ENCODE measurements around the gene NAB2. TPM values are rescaled to one million over a fixed set of nuclear protein-coding genes. Genes with fewer than 3 reads are reported as not detected.
"Not testable (repeated sequence)": the region's sequence is repeated elsewhere in the genome, so short reads cannot be mapped to it uniquely, and the experiment has no call there.

NAB2 gene
- total and polyA plus RNA-seq, 5 donors = 12.8 to 22.7 (median 13.8) TPM

DNA sequence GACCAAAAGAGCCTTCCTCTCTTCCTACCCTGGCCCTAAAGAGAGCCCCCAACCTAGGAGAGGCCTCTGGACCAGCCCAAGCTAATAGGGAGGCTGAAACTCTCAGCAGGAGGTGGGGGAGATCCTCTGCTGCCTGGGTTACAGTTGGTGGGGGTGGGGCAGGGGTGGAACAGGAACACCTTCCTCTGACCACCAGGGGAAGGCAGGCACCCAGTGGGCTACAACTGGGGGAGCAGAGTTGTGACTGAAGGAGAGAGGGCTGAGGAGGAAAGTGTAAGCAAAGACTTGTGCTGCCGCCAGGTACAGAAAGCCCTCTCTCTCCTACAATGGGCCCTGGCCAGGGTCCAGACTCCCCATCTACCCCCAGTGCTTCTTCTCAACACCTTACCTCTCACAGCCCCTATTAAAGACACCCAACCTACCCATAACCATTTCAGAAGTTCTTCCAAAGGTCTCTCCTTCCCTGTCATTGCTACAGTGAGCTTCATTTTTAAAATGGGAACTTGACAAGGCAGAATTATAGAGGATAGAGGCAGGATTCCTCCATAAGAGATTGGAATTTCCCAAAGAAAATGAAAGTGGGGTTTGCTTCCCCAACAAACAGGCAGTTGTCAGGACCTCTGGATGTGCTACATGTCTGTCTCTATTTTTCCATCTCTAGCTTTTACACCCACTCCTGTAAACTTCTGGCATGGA is 40.3 kb upstream of the NAB2 start:
- 79% methylated on average over 1 of the region's 1 CpG for WGBS
- ATAC-seq (no peak), DNase-seq (no peak)

DNA sequence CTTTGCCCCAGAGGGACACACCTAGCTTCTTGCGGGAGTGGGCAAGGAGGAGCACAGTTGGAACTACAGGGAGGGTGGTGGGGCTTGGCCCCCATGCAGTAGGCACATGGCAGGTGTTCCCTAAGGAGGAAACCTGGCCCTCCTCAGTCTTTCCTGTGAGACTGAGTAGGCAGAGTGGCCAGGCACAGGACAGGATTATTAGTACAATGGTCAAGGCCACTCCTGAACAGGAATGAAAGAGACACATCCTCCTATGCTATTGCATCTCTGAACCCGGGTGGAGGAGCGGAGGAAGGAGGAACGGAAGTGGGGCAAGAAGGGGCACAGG is 39.8 kb upstream of the NAB2 start:
- no peaks in the 10 kb centered on the region for H3K4me1 ChIP-seq (ENCODE audit: control insufficient read depth, insufficient read depth, low read length)
- intact Hi-C loops (cut with DNase I) = no loop called here
- DNase-seq = no peak
- H3K4me3 ChIP-seq (ENCODE audit: low read length) = no peak overlapping the region
- ATAC-seq = no peak
- no peaks in the 10 kb centered on the region for H3K9me3 ChIP-seq (ENCODE audit: control insufficient read depth, low read length)
- no peaks in the 10 kb centered on the region for H3K27me3 ChIP-seq (ENCODE audit: control insufficient read depth, insufficient read depth)
- 78% methylated on average over 4 of the region's 4 CpGs for WGBS
- no peak overlapping the region for H3K27ac ChIP-seq (ENCODE audit: low read length)

More for the DNA sequence above, 40.3 kb upstream of the NAB2 start:
- H3K27ac ChIP-seq (ENCODE audit: low read length) = no peak overlapping the region
- no peaks in the 10 kb centered on the region for H3K27me3 ChIP-seq (ENCODE audit: control insufficient read depth, insufficient read depth)
- H3K4me3 ChIP-seq (ENCODE audit: low read length) = no peak overlapping the region
- intact Hi-C loops (cut with DNase I) = no loop called here
- H3K4me1 ChIP-seq (ENCODE audit: control insufficient read depth, insufficient read depth, low read length) = no peaks in the 10 kb centered on the region
- no peaks in the 10 kb centered on the region for H3K9me3 ChIP-seq (ENCODE audit: control insufficient read depth, low read length)

DNA sequence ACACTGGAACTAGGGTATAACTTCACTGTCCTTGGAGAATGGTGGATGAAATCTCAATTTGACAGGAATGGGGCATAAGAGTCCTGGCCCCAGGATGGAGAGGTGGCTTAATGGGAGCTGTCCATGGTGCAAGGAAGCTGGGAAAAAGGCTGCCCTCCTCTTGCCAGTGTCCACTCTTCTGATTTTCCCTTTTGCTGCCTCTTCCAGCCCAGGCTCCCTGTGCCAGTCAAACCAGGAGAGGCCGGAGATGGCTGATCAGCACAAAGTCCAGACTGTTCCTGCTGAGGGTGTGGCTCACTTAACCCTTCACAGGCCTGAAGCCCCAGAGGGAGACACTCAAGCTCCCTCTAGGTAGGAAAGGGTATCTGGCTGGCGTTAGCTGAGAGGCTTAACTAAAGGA is 39.0 kb upstream of the NAB2 start, which contains the start of gene MYO1A:
Gene MYO1A, minus strand, starts transcription at position 240 of the 400 bp plus-strand sequence. CDS start 1,806 bp downstream, outside the sequence.
- no peak for ATAC-seq
- Histone ChIP-seq H3K27me3 (ENCODE audit: control insufficient read depth, insufficient read depth) (no peaks in the 10 kb centered on the region), H3K4me3 (ENCODE audit: low read length) (no peak within 1 kb of the TSS), H3K27ac (ENCODE audit: low read length) (no peak within 1 kb of the TSS), H3K9me3 (ENCODE audit: control insufficient read depth, low read length) (no peaks in the 10 kb centered on the region), H3K4me1 (ENCODE audit: control insufficient read depth, insufficient read depth, low read length) (no peaks in the 10 kb centered on the region)
- no peak for DNase-seq
- 31% methylated on average over 2 of the region's 2 CpGs for WGBS
- intact Hi-C loops (cut with DNase I) = no loop called here

DNA sequence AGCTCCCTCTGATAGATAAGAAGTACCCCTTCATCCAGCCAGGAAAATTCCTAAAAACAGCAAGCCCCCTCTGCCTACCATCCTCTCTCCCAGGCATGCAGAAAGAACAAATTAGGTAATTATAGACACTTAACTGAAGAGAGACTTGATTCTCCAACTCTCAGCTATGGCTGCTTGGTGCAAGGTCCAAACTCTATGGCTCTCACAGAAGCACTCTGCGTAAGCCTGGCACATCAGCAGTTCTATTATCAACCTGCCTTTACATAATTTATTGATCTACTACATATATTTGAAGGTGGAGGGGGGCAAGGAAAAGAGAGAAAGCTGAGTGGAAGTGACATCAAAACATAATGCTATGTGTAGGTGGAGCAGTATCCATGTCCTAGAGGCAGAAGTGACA is 37.9 kb upstream of the NAB2 start:
- intact Hi-C loops (cut with DNase I) = no loop called here
- Histone ChIP-seq H3K9me3 (ENCODE audit: control insufficient read depth, low read length) (no peaks in the 10 kb centered on the region), H3K27me3 (ENCODE audit: control insufficient read depth, insufficient read depth) (no peaks in the 10 kb centered on the region), H3K4me3 (ENCODE audit: low read length) (no peak overlapping the region), H3K27ac (ENCODE audit: low read length) (no peak overlapping the region), H3K4me1 (ENCODE audit: control insufficient read depth, insufficient read depth, low read length) (no peaks in the 10 kb centered on the region)
- 97% methylated on average over 1 of the region's 1 CpG for WGBS
- DNase-seq (no peak), ATAC-seq (no peak)

DNA sequence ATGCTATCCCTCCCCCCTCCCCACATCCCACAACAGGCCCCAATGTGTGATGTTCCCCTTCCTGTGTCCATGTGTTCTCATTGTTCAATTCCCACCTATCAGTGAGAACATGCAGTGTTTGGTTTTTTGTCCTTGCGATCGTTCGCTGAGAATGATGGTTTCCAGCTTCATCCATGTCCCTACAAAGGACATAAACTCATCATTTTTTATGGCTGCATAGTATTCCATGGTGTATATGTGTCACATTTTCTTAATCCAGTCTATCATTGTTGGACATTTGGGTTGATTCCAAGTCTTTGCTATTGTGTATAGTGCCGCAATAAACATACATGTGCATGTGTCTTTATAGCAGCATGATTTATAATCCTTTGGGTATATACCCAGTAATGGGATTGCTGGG is 35.8 kb upstream of the NAB2 start:
- H3K4me1 ChIP-seq (ENCODE audit: control insufficient read depth, insufficient read depth, low read length); H3K4me3 ChIP-seq (ENCODE audit: low read length); H3K27ac ChIP-seq (ENCODE audit: low read length); intact Hi-C loops (cut with DNase I); ATAC-seq; H3K9me3 ChIP-seq (ENCODE audit: control insufficient read depth, low read length); DNase-seq; H3K27me3 ChIP-seq (ENCODE audit: control insufficient read depth, insufficient read depth): not testable (repeated sequence)
- WGBS = 97% methylated on average over 4 of the region's 4 CpGs

DNA sequence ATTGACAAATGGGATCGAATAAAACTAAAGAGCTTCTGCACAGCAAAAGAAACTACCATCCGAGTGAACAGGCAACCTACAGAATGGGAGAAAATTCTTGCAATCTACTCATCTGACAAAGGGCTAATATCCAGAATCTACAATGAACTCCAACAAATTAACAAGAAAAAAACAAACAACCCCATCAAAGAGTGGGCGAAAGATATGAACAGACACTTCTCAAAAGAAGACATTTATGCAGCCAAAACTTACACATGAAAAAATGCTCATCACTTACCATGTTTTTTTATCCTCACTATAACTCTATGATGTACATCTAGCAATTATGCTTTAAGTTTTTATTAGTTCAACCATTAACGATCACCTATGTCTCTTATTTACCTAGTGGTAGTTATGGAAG is 35.0 kb upstream of the NAB2 start:
- not testable (repeated sequence) for H3K9me3 ChIP-seq (ENCODE audit: control insufficient read depth, low read length)
- WGBS = 96% methylated on average over 4 of the region's 4 CpGs

DNA sequence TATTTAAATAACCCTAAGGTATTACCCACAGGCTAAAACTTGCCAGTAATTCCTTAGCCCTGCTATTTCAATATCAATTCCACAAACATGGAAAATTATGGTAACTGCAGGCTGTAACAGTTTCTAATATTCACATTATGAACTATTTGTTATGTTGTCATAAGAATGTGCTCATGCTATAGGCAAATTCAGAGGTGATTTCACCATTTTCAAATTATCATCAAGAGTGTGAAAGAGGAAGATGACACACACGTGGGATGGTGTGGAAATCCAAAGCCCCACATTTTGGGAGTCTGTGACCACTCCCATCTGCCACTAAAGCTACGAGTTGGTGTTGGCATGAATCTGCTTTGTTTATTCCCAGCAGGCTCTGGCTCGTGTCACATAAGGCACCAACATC is 33.1 kb upstream of the NAB2 start:
- Histone ChIP-seq H3K9me3 (ENCODE audit: control insufficient read depth, low read length) (no peaks in the 10 kb centered on the region), H3K27me3 (ENCODE audit: control insufficient read depth, insufficient read depth) (no peaks in the 10 kb centered on the region), H3K4me1 (ENCODE audit: control insufficient read depth, insufficient read depth, low read length) (no peaks in the 10 kb centered on the region), H3K27ac (ENCODE audit: low read length) (no peak overlapping the region), H3K4me3 (ENCODE audit: low read length) (no peak overlapping the region)
- 43% methylated on average over 3 of the region's 3 CpGs for WGBS
- DNase-seq (no peak), ATAC-seq (no peak)
- intact Hi-C loops (cut with DNase I) = loop anchor here in 2 of 4 donors (5.0 kb wide), 2 partner anchors 44 to 294 kb away; partner anchors contain the start of gene HSD17B6 (in 1 of the 2)

More for the DNA sequence above, 35.0 kb upstream of the NAB2 start:
- H3K27me3 ChIP-seq (ENCODE audit: control insufficient read depth, insufficient read depth); H3K4me3 ChIP-seq (ENCODE audit: low read length); H3K4me1 ChIP-seq (ENCODE audit: control insufficient read depth, insufficient read depth, low read length); intact Hi-C loops (cut with DNase I); DNase-seq; ATAC-seq; H3K27ac ChIP-seq (ENCODE audit: low read length): not testable (repeated sequence)

DNA sequence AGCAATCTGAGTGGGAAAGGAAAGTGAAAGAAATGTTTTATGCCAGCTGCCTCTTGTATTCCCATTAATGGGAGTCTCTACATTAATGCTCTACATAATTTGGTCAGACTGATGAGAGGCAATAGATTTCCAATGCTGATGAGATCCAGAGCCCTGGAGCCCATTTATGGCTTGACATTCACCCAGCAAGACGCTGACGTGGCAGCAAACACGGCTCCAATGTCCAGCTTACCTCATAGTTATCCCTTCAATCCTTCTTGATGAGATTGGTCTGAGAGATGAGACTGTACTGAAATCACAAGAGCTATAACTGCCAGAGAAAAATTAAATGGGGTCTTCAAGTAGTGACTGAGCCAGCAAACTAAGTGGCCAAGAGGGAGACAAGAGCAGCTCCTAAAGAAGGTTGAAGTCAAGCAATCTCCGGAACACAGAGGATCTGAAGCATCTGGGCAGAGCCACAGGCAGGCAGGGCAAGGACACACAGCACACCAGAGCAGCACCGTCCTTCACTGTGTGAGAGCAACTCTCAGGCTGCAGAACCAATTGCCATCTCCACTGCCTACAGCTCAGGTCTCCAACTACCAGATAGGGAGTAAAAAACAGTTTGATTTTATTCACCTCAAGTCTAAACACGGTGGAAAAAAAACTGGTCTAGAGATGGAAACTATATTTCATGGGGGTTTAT is 31.7 kb upstream of the NAB2 start:
- no peaks in the 10 kb centered on the region for H3K4me1 ChIP-seq (ENCODE audit: control insufficient read depth, insufficient read depth, low read length)
- ATAC-seq (no peak), DNase-seq (no peak)
- WGBS = 90% methylated on average over 6 of the region's 6 CpGs
- intact Hi-C loops (cut with DNase I) = loop anchor here in 2 of 4 donors (5.0 kb wide), 2 partner anchors 45 to 295 kb away; partner anchors contain the start of gene HSD17B6 (in 1 of the 2)
- H3K27me3 ChIP-seq (ENCODE audit: control insufficient read depth, insufficient read depth) = no peaks in the 10 kb centered on the region
- no peak overlapping the region for H3K27ac ChIP-seq (ENCODE audit: low read length)
- H3K9me3 ChIP-seq (ENCODE audit: control insufficient read depth, low read length) = no peaks in the 10 kb centered on the region
- no peak overlapping the region for H3K4me3 ChIP-seq (ENCODE audit: low read length)

DNA sequence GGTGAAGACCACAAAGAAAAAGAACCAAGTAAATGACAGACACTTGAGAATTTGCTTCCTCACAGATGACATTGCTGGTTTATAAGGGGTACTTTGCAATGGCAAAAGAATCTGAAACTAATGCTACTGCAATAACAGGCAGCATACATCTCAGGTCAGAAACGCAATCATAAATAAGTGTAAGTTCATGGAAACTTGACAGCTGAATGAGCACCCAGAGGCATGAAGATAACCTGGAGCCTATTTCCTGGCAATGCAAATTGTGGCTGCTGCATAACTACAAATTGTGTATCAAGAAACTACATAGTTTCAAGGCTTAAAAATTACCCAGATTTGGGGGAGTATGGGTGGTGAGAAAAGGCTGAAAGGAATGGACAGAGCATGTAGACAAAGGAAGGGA is 30.5 kb upstream of the NAB2 start:
- intact Hi-C loops (cut with DNase I) = loop anchor here in 2 of 4 donors (5.0 kb wide), 2 partner anchors 46 to 296 kb away; partner anchors contain the start of gene HSD17B6 (in 1 of the 2)
- Histone ChIP-seq H3K9me3 (ENCODE audit: control insufficient read depth, low read length) (no peaks in the 10 kb centered on the region), H3K4me1 (ENCODE audit: control insufficient read depth, insufficient read depth, low read length) (no peaks in the 10 kb centered on the region), H3K27me3 (ENCODE audit: control insufficient read depth, insufficient read depth) (no peaks in the 10 kb centered on the region), H3K27ac (ENCODE audit: low read length) (no peak overlapping the region), H3K4me3 (ENCODE audit: low read length) (no peak overlapping the region)
- DNase-seq (no peak), ATAC-seq (no peak)
- 85% methylated on average over 1 of the region's 1 CpG for WGBS

DNA sequence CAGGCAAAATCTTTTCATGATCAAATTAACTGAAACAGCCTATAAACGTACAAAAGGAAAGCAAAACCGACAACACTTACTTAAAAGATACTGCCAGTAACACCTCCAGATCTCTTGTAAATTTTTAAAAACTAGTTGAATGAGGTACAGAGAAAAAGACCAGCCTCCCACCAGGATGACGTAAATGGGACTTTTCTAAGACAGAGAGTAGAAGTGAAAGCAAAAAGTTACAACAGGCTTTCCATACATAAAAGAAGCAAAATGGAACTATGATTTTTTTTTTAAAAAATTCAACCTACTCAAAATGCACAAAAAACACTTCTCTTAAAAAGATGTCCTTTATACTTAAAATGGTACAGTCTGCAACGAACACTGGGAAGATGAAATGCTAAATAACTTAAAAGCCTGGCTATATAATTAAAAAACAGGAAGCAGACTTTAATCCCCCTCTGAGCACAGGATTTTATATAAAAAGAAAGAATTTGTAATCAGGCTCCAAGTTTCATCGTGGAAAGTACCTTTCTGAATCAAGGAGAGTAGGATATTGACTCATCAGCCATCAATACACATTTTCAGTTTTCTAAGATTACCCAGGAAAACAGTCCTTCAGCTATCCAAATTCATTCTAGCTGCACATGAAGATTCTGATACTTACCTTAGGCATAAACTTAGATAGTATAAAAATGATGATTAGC is 24.8 kb upstream of the NAB2 start:
- no peaks in the 10 kb centered on the region for H3K4me1 ChIP-seq (ENCODE audit: control insufficient read depth, insufficient read depth, low read length)
- no peak overlapping the region for H3K4me3 ChIP-seq (ENCODE audit: low read length)
- no peaks in the 10 kb centered on the region for H3K27me3 ChIP-seq (ENCODE audit: control insufficient read depth, insufficient read depth)
- no peak for DNase-seq
- no peak overlapping the region for H3K27ac ChIP-seq (ENCODE audit: low read length)
- intact Hi-C loops (cut with DNase I) = loop anchor here in 2 of 4 donors (5.0 to 10.0 kb wide), 2 partner anchors 57 to 121 kb away; partner anchors contain the start of gene ZBTB39 (in 1 of the 2)
- H3K9me3 ChIP-seq (ENCODE audit: control insufficient read depth, low read length) = no peaks in the 10 kb centered on the region
- ATAC-seq = no peak
- WGBS = 64% methylated on average over 5 of the region's 5 CpGs

DNA sequence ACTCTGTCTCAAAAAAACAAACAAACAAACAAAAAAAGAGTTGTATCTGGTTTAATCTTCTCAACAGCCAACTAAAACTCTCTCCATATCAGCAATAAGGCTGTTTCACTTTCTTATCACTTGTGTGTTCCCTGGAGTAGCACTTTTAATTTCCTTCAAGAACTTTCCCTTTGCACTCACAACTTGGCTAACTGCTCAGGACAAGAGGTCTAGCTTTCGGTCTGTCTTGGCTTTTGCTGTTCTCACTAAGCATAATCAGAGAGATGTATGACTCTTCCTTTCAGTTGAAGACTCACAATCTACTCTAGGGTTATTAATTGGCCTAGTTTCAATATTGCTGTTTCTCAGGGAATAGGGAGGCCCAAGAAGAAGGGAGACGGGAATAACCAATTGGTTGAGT is 22.7 kb upstream of the NAB2 start:
- intact Hi-C loops (cut with DNase I) = loop anchor here in 2 of 4 donors (5.0 to 10.0 kb wide), 2 partner anchors 116 to 119 kb away; no protein-coding TSS in a partner anchor
- Histone ChIP-seq H3K9me3 (ENCODE audit: control insufficient read depth, low read length) (no peaks in the 10 kb centered on the region), H3K27me3 (ENCODE audit: control insufficient read depth, insufficient read depth) (no peaks in the 10 kb centered on the region), H3K27ac (ENCODE audit: low read length) (no peak overlapping the region), H3K4me1 (ENCODE audit: control insufficient read depth, insufficient read depth, low read length) (no peaks in the 10 kb centered on the region), H3K4me3 (ENCODE audit: low read length) (no peak overlapping the region)
- 53% methylated on average over 2 of the region's 2 CpGs for WGBS
- DNase-seq (no peak), ATAC-seq (peak; percentile 13 to 40)
